ENCODE measurements around the gene PRDM11. TPM values are rescaled to one million over a fixed set of nuclear protein-coding genes. Genes with fewer than 3 reads are reported as not detected.

Gene PRDM11
- total and polyA plus RNA-seq, 2 of the 8 experiments (the other 6 are each of a cell fraction or from before 2014, with no cell fraction given), result 3.6 to 11.7 TPM

DNA sequence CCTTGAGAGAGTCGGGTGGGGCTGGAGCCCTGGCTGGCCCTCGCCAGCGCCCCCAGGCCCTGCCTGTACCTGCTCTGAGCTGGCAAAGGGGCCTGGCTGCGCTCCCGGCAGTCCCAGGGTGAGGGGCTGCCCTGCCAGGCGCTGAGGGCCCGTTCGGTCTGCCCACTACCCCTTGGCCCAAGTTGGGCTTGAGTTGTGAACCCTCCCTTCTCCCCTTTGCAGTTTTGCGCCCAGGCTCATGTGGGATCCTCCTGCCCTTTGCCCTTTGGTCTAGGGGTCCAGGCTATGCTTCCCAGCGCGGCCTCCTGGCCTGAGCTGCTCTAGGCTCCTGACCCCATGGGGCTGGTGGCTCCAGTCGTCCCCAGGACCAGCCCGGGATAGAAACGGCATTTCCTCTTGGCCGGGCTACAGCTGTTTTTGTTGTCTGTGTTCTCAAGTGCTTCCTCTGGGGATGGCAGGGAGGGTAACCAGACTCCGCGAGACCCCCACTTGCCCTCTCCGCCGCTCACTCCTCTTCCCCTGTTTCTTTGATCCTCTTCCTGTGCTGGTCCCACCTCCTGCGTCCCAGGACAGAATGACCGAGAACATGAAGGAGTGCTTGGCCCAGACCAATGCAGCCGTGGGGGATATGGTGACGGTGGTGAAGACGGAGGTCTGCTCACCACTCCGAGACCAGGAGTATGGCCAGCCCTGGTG lies 34.9 kb downstream of the PRDM11 start:
- no peak overlapping the region for H4K5ac ChIP-seq (ENCODE audit: insufficient read length, low read depth, low read length)
- peak overlapping the region; percentile 12; the same call in 1 of the 2 replicates for H2BK15ac ChIP-seq (ENCODE audit: low read length)
- no peaks in the 10 kb centered on the region; a peak in 1 of 8 replicates for H3K36me3 ChIP-seq (ENCODE audit: control insufficient read depth in 2 of 4, insufficient read depth in 4 of 4, low read length in 3 of 4)
- no peak overlapping the region for H3K23ac ChIP-seq (ENCODE audit: insufficient read length)
- H3K4me2 ChIP-seq (ENCODE audit: insufficient read depth in 1 of 2, low read depth in 2 of 2, low read length in 2 of 2), result peak overlapping the region; percentile 60 to 83
- H3K79me1 ChIP-seq (ENCODE audit: low read depth, low read length), result peaks cover 2% of the 10 kb centered on the region; the same call in 1 of the 2 replicates
- H3K79me2 ChIP-seq (ENCODE audit: control insufficient read depth in 1 of 2, insufficient read depth in 2 of 2, low read length in 2 of 2), result no peaks in the 10 kb centered on the region
- no peaks in the 10 kb centered on the region for H3K9me3 ChIP-seq (ENCODE audit: insufficient read depth in 2 of 2, low read depth in 1 of 2, low read length in 1 of 2)
- H2BK120ac ChIP-seq (replicated peaks; ENCODE audit: low read depth, low read length), result no peak overlapping the region
- H2BK12ac ChIP-seq (ENCODE audit: low read depth, low read length), result 0 out of 2 replicates have a peak overlapping the region, but pooled peaks have one; percentile 2
- POLR2A ChIA-PET (ENCODE audit: partially characterized antibody), result interaction anchor here (0.7 to 2.3 kb wide), 6 partner anchors 13 to 28 kb away, joined by 3 to 10 read pairs (median 4); no protein-coding TSS in a partner anchor
- H2BK5ac ChIP-seq (ENCODE audit: low read depth, low read length), result 0 out of 2 replicates have a peak overlapping the region, but pooled peaks have one; percentile 2
- H3K4me3 ChIP-seq (ENCODE audit: extremely low read depth in 1 of 4, insufficient read depth in 2 of 4, low read depth in 3 of 4, low read length in 4 of 4), result peak overlapping the region; percentile 36 to 69 (median 42)
- H4K20me1 ChIP-seq (replicated peaks in 1 of 2; ENCODE audit: control insufficient read depth in 1 of 2, insufficient read depth in 2 of 2, low read length in 2 of 2), result no peaks in the 10 kb centered on the region
- DNase-seq (ENCODE audit: low read depth in 1 of 2, low spot score in 2 of 2) (no peak), FAIRE-seq (no peak)
- H2BK20ac ChIP-seq (ENCODE audit: low read length), result no peak overlapping the region; the same call in 1 of the 2 replicates
- peaks cover 0 to 17% (median 11%) of the 10 kb centered on the region in 4 experiments; a peak in 6 of 7 replicates for H3K4me1 ChIP-seq (replicated peaks in 1 of 4; ENCODE audit: control insufficient read depth in 3 of 4, insufficient read depth in 4 of 4, low read length in 3 of 4)
- no peaks in the 10 kb centered on the region for H3K27me3 ChIP-seq (replicated peaks in 1 of 4; ENCODE audit: control insufficient read depth in 3 of 4, extremely low read depth in 1 of 4, insufficient read depth in 3 of 4, low read length in 3 of 4)
- peak overlapping the region; percentile 59 for H4K91ac ChIP-seq (replicated peaks; ENCODE audit: insufficient read length, low read length)
- peak overlapping the region; percentile 84 for H4K8ac ChIP-seq (ENCODE audit: extremely low read depth, insufficient read depth, low read length)
- no peak overlapping the region for H3K27ac ChIP-seq (ENCODE audit: low read depth, low read length)
- CTCF ChIA-PET (ENCODE audit: partially characterized antibody), result interaction anchor here (0.7 to 5.2 kb wide), 16 partner anchors 11 to 245 kb away, joined by 3 to 30 read pairs (median 4); no protein-coding TSS in a partner anchor
- peak overlapping the region; percentile 45; the same call in 1 of the 2 replicates for H2AFZ ChIP-seq (ENCODE audit: low read length)
- H3K23me2 ChIP-seq (ENCODE audit: low read depth, low read length), result peaks cover 5% of the 10 kb centered on the region; the same call in 1 of the 2 replicates
- 71% methylated on average over 22 of the region's 25 CpGs; no CpG with 5 or more reads in 1 of the 2 experiments for WGBS, 2 experiments (ENCODE audit: extremely low coverage in 1 of 2, insufficient coverage in 1 of 2, insufficient read length in 1 of 2, insufficient replicate concordance in 2 of 2, low coverage in 1 of 2, low lambda C conversion rate in 2 of 2, missing lambda C conversion rate in 1 of 2)
- no peak overlapping the region for H3K14ac ChIP-seq (ENCODE audit: insufficient read length)
- peak overlapping the region; percentile 24; the same call in 1 of the 2 replicates for H2AK5ac ChIP-seq (ENCODE audit: low read depth, low read length)
- peak overlapping the region; percentile 54; the same call in 1 of the 2 replicates for H3K18ac ChIP-seq (ENCODE audit: extremely low read depth, low read length)
- H3K4ac ChIP-seq (replicated peaks; ENCODE audit: insufficient read length, low read depth, low read length), result no peak overlapping the region
- peak overlapping the region in 2 of 4 experiments; percentile 8 to 22; a peak in 1 of 7 replicates for H3K9ac ChIP-seq (replicated peaks in 1 of 4; ENCODE audit: extremely low read depth in 1 of 4, low read depth in 3 of 4, low read length in 3 of 4)
- H3K56ac ChIP-seq (replicated peaks; ENCODE audit: insufficient read length, low read depth, low read length), result no peak overlapping the region
- TF ChIP-seq EZH2 (IDR thresholded peaks at IDR 0.05; ENCODE audit: low read depth, low read length, severe bottlenecking) (no peak), ASH2L (IDR thresholded peaks at IDR 0.05; ENCODE audit: low read length) (no peak), SP4 (IDR thresholded peaks at IDR 0.05; ENCODE audit: low read length) (no peak), KDM1A (IDR thresholded peaks at IDR 0.05; ENCODE audit: borderline replicate concordance, low read length) (no peak), SAP30 (IDR thresholded peaks at IDR 0.05; ENCODE audit: insufficient read depth, insufficient replicate concordance, low read length) (no peak), GABPA (IDR thresholded peaks at IDR 0.05; ENCODE audit: borderline replicate concordance, insufficient read depth, low read length) (no peak), SIRT6 (IDR thresholded peaks at IDR 0.05; ENCODE audit: low read length) (no peak), KDM5A (IDR thresholded peaks at IDR 0.05; ENCODE audit: low read length) (no peak)
- TF ChIP-seq, protein P1, sequence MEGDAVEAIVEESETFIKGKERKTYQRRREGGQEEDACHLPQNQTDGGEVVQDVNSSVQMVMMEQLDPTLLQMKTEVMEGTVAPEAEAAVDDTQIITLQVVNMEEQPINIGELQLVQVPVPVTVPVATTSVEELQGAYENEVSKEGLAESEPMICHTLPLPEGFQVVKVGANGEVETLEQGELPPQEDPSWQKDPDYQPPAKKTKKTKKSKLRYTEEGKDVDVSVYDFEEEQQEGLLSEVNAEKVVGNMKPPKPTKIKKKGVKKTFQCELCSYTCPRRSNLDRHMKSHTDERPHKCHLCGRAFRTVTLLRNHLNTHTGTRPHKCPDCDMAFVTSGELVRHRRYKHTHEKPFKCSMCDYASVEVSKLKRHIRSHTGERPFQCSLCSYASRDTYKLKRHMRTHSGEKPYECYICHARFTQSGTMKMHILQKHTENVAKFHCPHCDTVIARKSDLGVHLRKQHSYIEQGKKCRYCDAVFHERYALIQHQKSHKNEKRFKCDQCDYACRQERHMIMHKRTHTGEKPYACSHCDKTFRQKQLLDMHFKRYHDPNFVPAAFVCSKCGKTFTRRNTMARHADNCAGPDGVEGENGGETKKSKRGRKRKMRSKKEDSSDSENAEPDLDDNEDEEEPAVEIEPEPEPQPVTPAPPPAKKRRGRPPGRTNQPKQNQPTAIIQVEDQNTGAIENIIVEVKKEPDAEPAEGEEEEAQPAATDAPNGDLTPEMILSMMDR (IDR thresholded peaks at IDR 0.05; ENCODE audit: control extremely low read depth in 1 of 3, insufficient read depth in 1 of 3, low read depth in 1 of 3, low read length in 3 of 3), result no peak

All from H1 (cell line).